LNCaP clone FGC (cell line): Measurements from ENCODE around the gene RNF168.
"Not testable (repeated sequence)": the region's sequence is repeated elsewhere in the genome, so short reads cannot be mapped to it uniquely, and the experiment has no call there.

Source experiments
- DNase-seq: peaks from one replicate; pipeline ENCODE4 v3.0.0-alpha.2; 2011; ENCODE audit warnings: low read depth
- H3K4me3 ChIP-seq: 2 replicates; pipeline ENCODE4 v1.5.1; 2011; ENCODE audit warnings: mild to moderate bottlenecking, low read depth, low read length, control low read depth
- CTCF ChIP-seq: IDR thresholded peaks from 2 replicates; pipeline ENCODE4 v1.5.1; 2012; ENCODE audit warnings: mild to moderate bottlenecking; ENCODE audit not compliant: control insufficient read depth, insufficient read depth; ENCODE audit errors: extremely low read depth

Gene RNF168

GRCh38 chr3:196524527-196524926 lies 21.0 kb upstream of the RNF168 start:
- DNase-seq, result no peak
- TF ChIP-seq CTCF, result no peak
- H3K4me3 ChIP-seq, result no peak overlapping the region

GRCh38 chr3:196523841-196524240 lies 20.3 kb upstream of the RNF168 start:
- no peak overlapping the region for H3K4me3 ChIP-seq
- DNase-seq, result no peak
- TF ChIP-seq CTCF, result no peak

- not testable (repeated sequence) for DNase-seq
Measured at GRCh38 chr3:196521291-196521690, 17.7 kb upstream of the RNF168 start.

GRCh38 chr3:196519718-196520082 lies 16.1 kb upstream of the RNF168 start:
- no peak for TF ChIP-seq CTCF
- no peak for DNase-seq
- no peak overlapping the region for H3K4me3 ChIP-seq

More at GRCh38 chr3:196521291-196521690, 17.7 kb upstream of the RNF168 start:
- not testable (repeated sequence) for H3K4me3 ChIP-seq

- TF ChIP-seq CTCF, result peak; percentile 58
- no peak overlapping the region for H3K4me3 ChIP-seq
- DNase-seq, result peak; percentile 63
Measured at GRCh38 chr3:196518966-196519717, 15.6 kb upstream of the RNF168 start.

- DNase-seq, result peak; percentile 87
- H3K4me3 ChIP-seq, result no peak overlapping the region
- TF ChIP-seq CTCF, result no peak
Measured at GRCh38 chr3:196517919-196518318, 14.4 kb upstream of the RNF168 start.

GRCh38 chr3:196517162-196517800 lies 13.7 kb upstream of the RNF168 start:
- TF ChIP-seq CTCF, result no peak
- no peak for DNase-seq
- no peak overlapping the region for H3K4me3 ChIP-seq
